Kidney (tissue), 14 donors: ENCODE data around the gene SHBG. TPM values are rescaled to one million over a fixed set of nuclear protein-coding genes. Genes with fewer than 3 reads are reported as not detected.
"Not testable (repeated sequence)": the region's sequence is repeated elsewhere in the genome, so short reads cannot be mapped to it uniquely, and the experiment has no call there.

Source experiments
- DNase-seq, 5 donors: peaks; one replicate each; pipeline ENCODE4 v3.0.0-alpha.2; 2013 to 2020
- FAIRE-seq: peaks from 2 replicates; lab custom pipeline; 2012; peaks lifted over from hg19 to GRCh38; lab: Jason Lieb, UNC
- H3K27ac ChIP-seq, 2 donors: one replicate each; pipeline ENCODE4 v1.7.0; 2013; ENCODE audit warnings: low read depth in 2 of 2, low read length in 2 of 2, inconsistent platforms in 1 of 2
- H3K27me3 ChIP-seq: one replicate; pipeline ENCODE4 v1.7.1; 2013; ENCODE audit warnings: low read length, inconsistent platforms; ENCODE audit not compliant: control insufficient read depth, insufficient read depth
- H3K36me3 ChIP-seq, 3 donors: one replicate each; pipeline versions ENCODE4 v1.7.0 to v1.7.1; 2013; ENCODE audit warnings: low read length in 3 of 3, control low read depth in 1 of 3, inconsistent platforms in 1 of 3; ENCODE audit not compliant: insufficient read depth in 3 of 3, control insufficient read depth in 2 of 3
- H3K4me1 ChIP-seq, 3 donors: one replicate each; pipeline versions ENCODE4 v1.7.0 to v1.7.1; 2013; ENCODE audit warnings: low read length in 3 of 3, inconsistent platforms in 1 of 3, low read depth in 1 of 3; ENCODE audit not compliant: control insufficient read depth in 2 of 3, insufficient read depth in 2 of 3
- H3K4me3 ChIP-seq, 3 donors: one replicate each; pipeline versions ENCODE4 v1.7.0 to v1.8.1; 2013; ENCODE audit warnings: low read length in 3 of 3, control low read depth in 1 of 3, inconsistent platforms in 1 of 3
- H3K9ac ChIP-seq, 3 donors: one replicate each; pipeline versions ENCODE4 v1.7.0 to v1.7.1; 2013; ENCODE audit warnings: low read length in 3 of 3, control low read depth in 1 of 3, inconsistent platforms in 1 of 3
- H3K9me3 ChIP-seq, 3 donors: one replicate each; pipeline versions ENCODE4 v1.7.0 to v1.7.1; 2013; ENCODE audit warnings: low read length in 3 of 3, control low read depth in 1 of 3, inconsistent platforms in 1 of 3; ENCODE audit not compliant: control insufficient read depth in 2 of 3, insufficient read depth in 1 of 3
- intact Hi-C: fragments of 100-400 bp; cut with DNase I; formaldehyde crosslinking; loops from one replicate; pipeline ENCODE4 v1.11.1; 2022
- polyA plus RNA-seq: library from polyadenylated mRNA; stranded (reverse); fragments of 350-450 nt; fragmentation: Illumina TruSeq; extraction: RNeasy Lipid Tissue Mini Kit (QIAGEN cat#74804); gene quantifications from one replicate; pipeline ENCODE4 v1.2.3, GENCODE V29; 2014; ENCODE audit warnings: low read depth, low replicate concordance; ENCODE audit not compliant: insufficient read depth
- total RNA-seq: library from RNA; stranded (reverse); fragmentation: NEBNext Ultra II Directional; extraction: Animal tissue kit (Norgen Biotek cat#: 25700); gene quantifications from one replicate; pipeline ENCODE4 v1.2.1, GENCODE V29; 2021
- TF ChIP-seq, protein P1 (sequence below): IDR thresholded peaks from 3 replicates; pipeline ENCODE4 v1.5.1; 2012; ENCODE audit warnings: mild to moderate bottlenecking, moderate library complexity, borderline replicate concordance; ENCODE audit not compliant: insufficient read depth; ENCODE audit errors: extremely low read depth
- donor health status: control.
- donor health status: control.
- donor health status: control.
- donor health status: control.
- donor health status: control.
- donor health status: DM: yes; HTN: yes; CAD: no.
- donor health status: Normal renal cell carcinoma (clear cell type).

The SHBG gene
- total and polyA plus RNA-seq, 2 donors from 2014 or later = 0.57 to 4.6 TPM

DNA sequence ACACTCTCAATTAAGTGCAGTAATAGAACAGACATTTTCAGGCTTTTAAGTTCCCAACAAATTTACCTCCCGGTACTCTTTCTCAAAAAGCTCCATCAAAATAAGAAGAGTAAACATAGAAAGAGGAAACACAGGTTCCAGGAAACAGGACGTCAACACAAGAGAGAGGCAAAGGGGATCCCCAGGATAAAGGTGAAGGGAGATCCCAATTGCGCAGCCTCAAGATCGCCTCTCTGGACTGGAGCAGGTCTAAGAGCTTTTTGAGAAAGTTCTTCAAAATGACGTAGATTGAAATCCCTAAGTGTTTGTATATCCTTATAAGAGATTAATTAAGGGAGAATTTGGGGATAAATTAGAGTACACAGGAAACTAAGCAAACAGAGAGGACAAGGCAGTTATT is 11.3 kb upstream of the SHBG start:
- H3K9ac ChIP-seq = no peak overlapping the region
- no peak overlapping the region for H3K4me3 ChIP-seq
- H3K36me3 ChIP-seq = no peaks in the 10 kb centered on the region
- no peaks in the 10 kb centered on the region for H3K9me3 ChIP-seq
- peaks cover 0 to 2% (median 2%) of the 10 kb centered on the region in 3 donors for H3K4me1 ChIP-seq
- FAIRE-seq (no peak), DNase-seq (no peak)
- TF ChIP-seq, protein P1, sequence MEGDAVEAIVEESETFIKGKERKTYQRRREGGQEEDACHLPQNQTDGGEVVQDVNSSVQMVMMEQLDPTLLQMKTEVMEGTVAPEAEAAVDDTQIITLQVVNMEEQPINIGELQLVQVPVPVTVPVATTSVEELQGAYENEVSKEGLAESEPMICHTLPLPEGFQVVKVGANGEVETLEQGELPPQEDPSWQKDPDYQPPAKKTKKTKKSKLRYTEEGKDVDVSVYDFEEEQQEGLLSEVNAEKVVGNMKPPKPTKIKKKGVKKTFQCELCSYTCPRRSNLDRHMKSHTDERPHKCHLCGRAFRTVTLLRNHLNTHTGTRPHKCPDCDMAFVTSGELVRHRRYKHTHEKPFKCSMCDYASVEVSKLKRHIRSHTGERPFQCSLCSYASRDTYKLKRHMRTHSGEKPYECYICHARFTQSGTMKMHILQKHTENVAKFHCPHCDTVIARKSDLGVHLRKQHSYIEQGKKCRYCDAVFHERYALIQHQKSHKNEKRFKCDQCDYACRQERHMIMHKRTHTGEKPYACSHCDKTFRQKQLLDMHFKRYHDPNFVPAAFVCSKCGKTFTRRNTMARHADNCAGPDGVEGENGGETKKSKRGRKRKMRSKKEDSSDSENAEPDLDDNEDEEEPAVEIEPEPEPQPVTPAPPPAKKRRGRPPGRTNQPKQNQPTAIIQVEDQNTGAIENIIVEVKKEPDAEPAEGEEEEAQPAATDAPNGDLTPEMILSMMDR = no peak
- H3K27me3 ChIP-seq = no peaks in the 10 kb centered on the region
- intact Hi-C loops = no loop called here
- no peak overlapping the region for H3K27ac ChIP-seq

DNA sequence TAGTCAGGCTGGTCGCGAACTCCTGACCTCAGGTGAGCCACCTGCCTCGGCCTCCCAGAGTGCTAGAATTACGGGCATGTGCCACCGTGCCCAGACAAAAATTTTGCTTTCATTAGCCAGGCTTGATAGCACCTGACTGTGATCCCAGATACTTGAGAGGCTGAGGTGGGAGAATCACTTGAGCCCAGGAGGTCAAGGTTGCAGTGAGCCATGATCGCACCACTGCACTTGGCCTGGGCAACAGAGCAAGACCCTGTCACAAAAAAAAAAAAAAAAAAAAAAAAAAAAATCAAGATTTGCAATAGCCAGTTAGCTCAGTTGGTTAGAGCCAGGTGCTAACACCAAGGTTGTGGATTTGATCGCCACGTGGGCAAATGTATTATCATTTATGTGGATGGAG is 9.1 kb upstream of the SHBG start:
- TF ChIP-seq, protein P1 = no peak
- H3K27ac ChIP-seq = no peak overlapping the region
- H3K27me3 ChIP-seq = no peaks in the 10 kb centered on the region
- H3K9me3 ChIP-seq = no peaks in the 10 kb centered on the region
- intact Hi-C loops = no loop called here
- no peaks in the 10 kb centered on the region for H3K36me3 ChIP-seq
- H3K9ac ChIP-seq = no peak overlapping the region
- no peak for DNase-seq
- no peak overlapping the region for H3K4me3 ChIP-seq
- no peaks in the 10 kb centered on the region for H3K4me1 ChIP-seq
- no peak for FAIRE-seq

DNA sequence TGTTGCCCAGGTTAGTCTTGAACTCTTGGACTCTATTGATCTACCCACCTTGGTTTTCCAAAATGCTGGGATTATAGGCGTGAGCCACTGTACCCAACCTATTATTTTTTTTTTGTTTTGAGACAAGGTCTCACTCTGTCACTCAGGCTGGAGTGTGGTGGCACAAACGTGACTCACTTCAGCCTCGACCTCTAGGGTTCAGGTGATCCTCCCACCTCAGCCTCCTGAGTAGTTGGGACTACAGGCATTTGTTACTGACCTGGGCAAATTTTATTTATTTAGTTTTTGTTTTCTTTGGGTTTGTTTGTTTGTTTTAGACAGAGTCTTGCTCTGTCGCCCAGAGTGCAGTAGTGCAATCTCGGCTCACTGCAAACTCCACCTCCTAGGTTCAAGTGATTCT is 6.3 kb upstream of the SHBG start:
- intact Hi-C loops = no loop called here
- FAIRE-seq = no peak
- no peak overlapping the region for H3K27ac ChIP-seq
- H3K36me3 ChIP-seq = no peaks in the 10 kb centered on the region
- H3K9ac ChIP-seq = no peak overlapping the region
- H3K9me3 ChIP-seq = no peaks in the 10 kb centered on the region
- DNase-seq = no peak
- H3K27me3 ChIP-seq = no peaks in the 10 kb centered on the region
- H3K4me3 ChIP-seq = no peak overlapping the region
- peaks cover 0 to 3% (median 0%) of the 10 kb centered on the region in 3 donors for H3K4me1 ChIP-seq
- TF ChIP-seq, protein P1 = no peak

GRCh38 chr17:7625749-7626148 is 4.2 kb upstream of the SHBG start:
- H3K4me1 ChIP-seq, FAIRE-seq, H3K27me3 ChIP-seq, DNase-seq, H3K9ac ChIP-seq, H3K9me3 ChIP-seq, intact Hi-C loops, H3K36me3 ChIP-seq, H3K27ac ChIP-seq: not testable (repeated sequence)
- peak overlapping the region in 1 of 3 donors; percentile 96 for H3K4me3 ChIP-seq
